Measurements from ENCODE around the gene DTNA.
"Not testable (repeated sequence)": the region's sequence is repeated elsewhere in the genome, so short reads cannot be mapped to it uniquely, and the experiment has no call there.

The DTNA gene

DNA sequence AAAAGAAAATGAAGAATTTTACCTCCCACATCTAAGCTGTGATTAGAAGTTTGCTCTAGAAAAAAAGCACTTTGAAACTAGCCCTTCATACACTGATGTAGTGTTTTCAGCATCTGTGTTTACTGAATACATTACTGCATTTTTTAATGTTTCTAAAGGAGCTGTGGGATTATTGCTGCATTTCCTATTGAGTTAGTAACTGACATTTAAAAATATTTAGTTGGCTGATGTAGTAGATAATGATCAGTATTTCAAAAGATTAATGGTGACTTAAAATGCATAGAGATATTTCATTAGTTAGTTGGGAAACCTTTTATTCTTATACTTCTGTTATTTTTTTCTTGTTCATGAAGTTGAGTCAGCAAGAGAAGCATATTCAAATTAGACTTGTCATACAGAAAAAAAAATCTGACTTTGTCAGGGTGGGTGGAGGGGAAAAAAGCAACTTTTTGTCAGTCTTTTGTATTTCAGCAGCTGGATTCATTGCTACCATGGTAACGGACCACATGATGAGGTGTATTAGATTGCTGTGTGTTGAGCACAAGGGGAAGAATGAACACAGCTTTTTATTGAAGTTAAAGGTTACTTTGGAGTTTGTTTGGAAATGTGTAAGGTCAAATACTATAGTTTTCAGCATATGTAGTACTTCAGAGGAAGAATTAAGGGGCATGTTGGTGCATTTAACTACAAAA is at the start of gene DTNA:
TSS of gene DTNA (plus strand) at position 549 of the 692 bp plus-strand sequence. CDS start 45,679 bp downstream, outside the sequence.
- DNase-seq: peak in 10 of 58 donors; percentile 7 to 57 (median 14)

DNA sequence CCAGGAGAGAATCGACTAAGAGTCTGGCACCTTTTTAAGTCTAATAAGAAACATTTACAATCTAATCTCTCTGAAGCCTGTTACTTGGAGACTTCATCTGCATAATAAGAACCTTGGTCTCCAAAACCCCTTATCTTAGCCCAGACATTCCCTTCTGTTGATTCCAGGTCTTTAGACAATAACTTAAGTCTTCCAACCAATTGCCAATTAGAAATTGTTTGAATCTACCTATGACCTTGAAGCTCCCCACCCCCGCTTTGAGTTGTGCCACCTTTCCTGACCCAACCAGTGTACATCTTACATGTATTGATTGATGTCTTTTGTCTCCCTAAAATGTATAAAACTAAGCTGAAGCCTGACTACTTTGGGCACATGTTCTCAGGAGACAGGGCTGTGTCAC is 49.5 kb upstream of the DTNA start:
- no peak for DNase-seq

- DNase-seq: peak in 1 of 58 donors; percentile 58
Measured at GRCh38 chr18:34661464-34662087, 48.5 kb upstream of the DTNA start.

DNA sequence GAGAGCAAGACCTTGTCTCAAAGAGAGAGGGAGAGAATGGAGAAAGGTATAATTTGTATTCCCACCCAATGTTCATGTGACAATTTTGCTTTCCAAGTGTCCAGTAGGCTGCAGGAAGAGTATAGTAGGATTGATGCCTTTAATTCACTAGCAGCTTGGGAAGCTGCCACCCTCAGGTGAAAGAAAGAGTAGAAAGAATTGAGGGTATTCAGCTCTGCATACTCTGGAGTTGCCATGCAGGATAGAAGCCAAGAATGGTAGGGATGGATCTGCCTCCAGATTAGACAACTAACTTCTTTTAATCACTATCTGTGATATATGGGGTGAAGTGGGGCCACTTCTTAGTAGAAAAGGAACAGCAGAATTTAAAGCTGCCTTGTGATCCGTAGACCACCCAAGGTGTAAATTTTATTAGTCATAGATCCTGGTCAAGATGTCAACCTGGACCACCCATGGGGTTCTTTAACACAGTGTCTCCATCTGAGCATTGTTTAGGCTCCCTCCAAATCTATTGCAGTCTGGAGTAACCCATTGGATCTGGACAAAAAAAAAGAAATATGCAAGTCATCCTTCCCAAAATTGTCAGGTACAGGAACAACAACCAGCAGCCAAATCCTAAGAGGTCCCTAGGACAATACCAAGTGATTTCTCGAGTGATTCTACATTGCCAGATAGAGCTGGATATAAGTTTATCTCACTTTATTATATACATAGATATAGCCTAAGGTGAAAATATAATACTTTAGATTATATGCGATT is 33.1 kb upstream of the DTNA start:
- no peak for DNase-seq

DNA sequence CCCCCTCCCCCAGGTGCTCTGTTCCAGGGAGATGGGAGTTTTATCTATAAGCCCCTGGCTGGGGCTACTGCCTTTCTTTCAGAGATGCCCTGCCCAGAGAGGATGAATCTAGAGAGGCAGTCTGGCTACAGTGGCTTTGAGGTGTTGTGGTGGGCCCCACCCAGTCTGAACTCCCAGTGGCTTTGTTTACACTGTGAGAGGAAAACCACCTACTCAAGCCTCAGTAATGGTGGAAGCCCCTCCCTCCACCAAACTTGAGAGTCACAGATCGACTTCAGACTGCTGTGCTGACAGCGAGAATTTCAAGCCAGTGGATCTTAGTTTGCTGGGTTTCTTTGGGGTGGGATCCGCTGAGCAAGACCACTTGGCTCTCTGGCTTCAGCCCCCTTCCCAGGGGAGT is 20.3 kb upstream of the DTNA start:
- not testable (repeated sequence) for DNase-seq

- no peak for DNase-seq
Measured at GRCh38 chr18:34691614-34692013, 18.5 kb upstream of the DTNA start.

GRCh38 chr18:34694591-34695165 is 15.4 kb upstream of the DTNA start:
- DNase-seq: no peak

DNA sequence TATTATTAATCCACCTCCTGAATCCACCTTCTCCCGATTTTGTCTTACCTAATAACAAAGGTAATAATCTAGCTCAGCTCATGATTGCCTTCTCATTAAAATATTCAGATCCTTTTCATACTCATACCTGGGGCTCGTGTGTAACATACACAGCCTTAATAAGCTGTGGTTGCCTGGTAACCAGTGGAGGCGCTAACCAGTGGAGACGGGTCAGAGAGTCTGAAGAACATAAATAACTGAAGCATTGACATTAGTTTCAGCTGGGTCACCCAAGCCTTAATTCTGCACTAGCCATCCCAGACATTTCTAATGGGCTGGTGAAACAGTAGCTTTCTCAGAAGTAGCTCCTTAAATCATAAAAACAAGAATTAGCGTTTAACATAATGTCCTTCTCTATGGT is 14.8 kb upstream of the DTNA start:
- no peak for DNase-seq

DNA sequence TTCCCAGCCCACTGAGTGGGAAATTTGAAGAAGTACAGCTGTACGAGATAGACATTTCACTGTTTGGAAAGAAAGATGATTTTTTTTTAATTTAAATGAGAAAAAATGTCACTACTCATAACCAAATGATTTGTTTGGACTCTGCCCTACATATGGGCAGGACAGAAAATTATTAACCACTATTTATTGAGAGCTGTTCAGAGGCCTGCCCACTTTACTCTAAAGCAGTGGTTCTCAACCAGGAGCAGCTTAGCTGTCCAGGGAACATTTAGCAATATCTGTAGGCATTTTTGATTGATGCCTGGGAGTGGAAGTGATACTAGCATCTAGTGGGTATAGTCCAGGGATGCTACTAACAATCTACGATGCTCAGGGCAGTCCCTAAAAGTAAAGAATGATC is 13.4 kb upstream of the DTNA start:
- no peak for DNase-seq

GRCh38 chr18:34697233-34697632 is 12.9 kb upstream of the DTNA start:
- no peak for DNase-seq

DNA sequence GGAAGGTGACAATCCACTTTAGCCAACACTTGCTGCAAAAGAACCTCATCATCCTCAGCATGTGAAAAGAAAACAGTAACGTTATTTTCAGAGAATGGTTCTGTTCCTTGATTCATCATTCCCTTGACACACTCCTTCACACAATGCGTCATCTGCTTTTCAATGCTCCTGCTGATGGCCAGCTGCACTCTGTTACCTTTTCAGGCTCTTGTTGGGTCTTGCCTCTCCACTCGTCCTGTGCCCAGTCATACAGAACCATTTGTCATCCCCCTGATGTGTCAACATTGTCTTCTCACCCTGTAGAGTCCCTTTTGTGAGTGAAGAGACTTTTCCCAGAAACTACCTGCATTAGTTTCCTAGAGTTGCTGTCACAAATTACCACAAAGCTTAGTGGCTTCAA is 12.2 kb upstream of the DTNA start:
- DNase-seq: no peak

GRCh38 chr18:34701911-34702310 is 8.2 kb upstream of the DTNA start:
- no peak for DNase-seq

DNA sequence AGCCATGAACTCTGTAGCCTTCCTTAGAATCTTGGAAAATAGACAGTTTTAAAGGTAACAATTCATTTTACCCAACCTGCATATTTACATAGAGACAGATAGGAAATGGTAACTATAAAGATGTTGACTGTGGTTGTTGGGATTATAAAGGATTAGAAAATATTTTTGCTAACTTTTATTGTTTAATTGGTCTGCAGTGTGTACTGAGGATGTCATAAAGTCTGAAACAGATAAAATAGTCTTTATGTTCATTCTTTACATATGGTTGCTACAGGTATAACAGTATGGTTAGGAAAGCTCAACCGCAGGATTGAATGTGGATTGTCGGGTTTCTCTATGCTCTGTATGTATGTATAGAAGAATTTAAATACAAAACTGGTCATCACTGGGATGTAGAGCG is 7.3 kb upstream of the DTNA start:
- DNase-seq: no peak

DNA sequence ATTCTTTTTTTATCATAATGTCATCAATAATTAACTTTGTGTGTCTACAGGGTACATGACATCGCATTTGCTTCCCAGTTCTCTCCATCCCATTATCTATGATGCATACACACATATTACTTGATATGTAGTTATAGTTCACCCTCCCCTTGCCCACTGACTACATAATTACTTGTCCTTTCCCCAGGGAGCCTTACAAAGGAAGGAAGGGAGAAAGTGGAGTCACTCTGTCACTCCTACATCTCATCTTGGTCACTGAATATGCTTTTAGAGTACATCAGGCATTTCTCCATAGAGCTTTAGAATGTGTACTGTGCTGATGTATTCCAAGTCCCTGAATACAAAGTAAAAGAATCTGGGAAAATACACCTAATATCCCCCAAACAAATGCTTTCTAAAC is 6.0 kb upstream of the DTNA start:
- DNase-seq: no peak

DNA sequence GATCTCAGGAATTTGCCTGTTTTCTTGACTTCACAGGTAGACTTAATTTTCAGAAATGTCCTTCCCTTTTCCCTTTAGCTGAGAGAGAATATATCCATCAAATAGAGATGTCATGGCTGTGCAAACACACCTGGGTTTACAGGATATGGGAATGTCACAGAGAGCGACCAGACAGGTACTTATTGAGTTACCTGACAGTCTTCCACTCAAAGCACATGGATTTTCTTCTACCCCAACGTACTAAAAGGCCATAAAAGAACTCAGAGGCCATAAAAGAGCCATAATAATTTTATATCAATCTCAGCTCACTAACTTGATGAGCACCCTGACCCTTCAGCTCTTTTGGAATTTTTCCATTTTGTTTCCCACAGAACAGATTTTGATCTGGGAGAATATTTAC is 5.3 kb upstream of the DTNA start:
- DNase-seq: no peak

DNA sequence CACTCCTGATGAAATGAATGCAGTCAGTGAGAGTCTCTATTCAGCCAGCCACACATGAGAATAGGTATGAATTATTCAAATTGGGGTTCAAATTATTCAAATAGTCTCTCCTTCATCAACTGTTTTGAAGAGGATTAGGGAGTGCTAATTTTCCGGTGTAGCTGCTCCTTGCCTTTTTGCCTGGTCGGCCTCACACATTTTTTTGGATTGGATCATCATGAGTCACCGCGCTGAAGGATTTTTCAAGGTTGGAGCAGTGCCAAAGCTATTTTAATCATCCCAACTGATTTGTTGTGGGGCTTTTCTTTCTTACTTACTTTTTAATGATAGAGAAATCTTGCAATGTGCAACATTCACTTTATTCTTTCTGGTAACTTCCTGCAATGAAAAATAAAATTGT is 2.4 kb upstream of the DTNA start:
- DNase-seq: peak in 19 of 58 donors; percentile 4 to 50 (median 27)

GRCh38 chr18:34709104-34709503 is 994 bp upstream of the DTNA start:
- peak in 2 of 58 donors; percentile 3 to 5 for DNase-seq

DNA sequence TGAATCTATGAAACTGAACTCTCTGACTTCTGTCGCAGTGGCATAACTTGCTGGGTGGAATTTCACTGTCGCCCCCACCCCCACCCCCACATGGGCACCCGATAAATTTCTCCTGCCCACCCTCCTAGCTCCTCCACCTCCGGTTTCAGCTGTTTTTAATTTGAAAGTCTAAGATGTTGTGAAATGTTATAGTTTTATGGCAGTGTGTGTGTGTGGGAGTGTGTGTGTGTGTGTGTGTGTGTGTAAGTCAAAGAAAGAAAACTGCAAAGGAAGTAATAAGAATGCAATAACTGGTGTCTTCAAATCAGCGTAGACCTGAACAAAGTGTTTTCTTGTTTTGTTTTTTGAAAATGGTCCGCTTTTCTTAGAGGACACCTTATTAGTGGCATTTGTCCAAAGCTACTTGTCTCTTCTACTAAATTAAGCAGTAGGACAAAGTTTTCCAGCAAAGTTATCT is 388 bp downstream of the DTNA start:
- peak in 1 of 58 donors; percentile 5 for DNase-seq

GRCh38 chr18:34710934-34711333 is 836 bp downstream of the DTNA start:
- peak in 10 of 58 donors; percentile 1 to 36 (median 21) for DNase-seq

- not testable (repeated sequence) for DNase-seq
Measured at GRCh38 chr18:34716111-34716510, 6.0 kb downstream of the DTNA start.

GRCh38 chr18:34718610-34719009 is 8.5 kb downstream of the DTNA start:
- DNase-seq: no peak

DNA sequence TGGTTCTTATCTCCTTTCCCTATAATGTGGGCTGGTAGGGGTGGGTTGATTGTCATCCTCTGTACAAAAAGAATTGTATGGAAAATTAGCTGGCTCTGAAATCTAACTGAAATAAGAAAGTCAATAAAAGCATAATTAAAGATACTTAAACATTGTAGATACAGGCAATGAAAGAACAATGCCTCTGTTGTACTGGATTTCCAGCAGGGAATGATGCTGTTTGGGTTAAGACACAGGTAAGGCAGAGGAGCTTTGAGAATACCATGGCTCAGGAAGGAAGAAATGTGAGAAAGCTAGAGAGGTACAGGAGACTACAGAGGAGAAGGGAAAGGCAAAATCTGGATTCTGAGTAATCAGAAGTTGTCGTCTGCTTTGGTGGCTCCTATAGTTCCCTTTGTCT is 10.1 kb downstream of the DTNA start:
- no peak for DNase-seq

Data from anterior cingulate cortex (tissue), 58 donors.